OCI-LY1 (cell line): ENCODE measurements around the gene PCK2.

Experiments used
- EZH2 ChIP-seq: fragments of 200-600 bp; sonication (generic), shearing (Covaris generic); IDR thresholded peaks from 2 replicates; pipeline ENCODE4 v1.8.0; 2017; ENCODE audit warnings: borderline replicate concordance, mixed run types, mild to moderate bottlenecking, antibody characterized with exemption, low read length, moderate library complexity, mixed read lengths
- TF ChIP-seq, protein P1 (sequence below): fragments of 200-600 bp; sonication (generic), shearing (Covaris generic); IDR thresholded peaks from 2 replicates; pipeline ENCODE4 v1.5.1; 2017; ENCODE audit warnings: mild to moderate bottlenecking, antibody characterized with exemption, low read length, moderate library complexity, mixed read lengths

DNA sequence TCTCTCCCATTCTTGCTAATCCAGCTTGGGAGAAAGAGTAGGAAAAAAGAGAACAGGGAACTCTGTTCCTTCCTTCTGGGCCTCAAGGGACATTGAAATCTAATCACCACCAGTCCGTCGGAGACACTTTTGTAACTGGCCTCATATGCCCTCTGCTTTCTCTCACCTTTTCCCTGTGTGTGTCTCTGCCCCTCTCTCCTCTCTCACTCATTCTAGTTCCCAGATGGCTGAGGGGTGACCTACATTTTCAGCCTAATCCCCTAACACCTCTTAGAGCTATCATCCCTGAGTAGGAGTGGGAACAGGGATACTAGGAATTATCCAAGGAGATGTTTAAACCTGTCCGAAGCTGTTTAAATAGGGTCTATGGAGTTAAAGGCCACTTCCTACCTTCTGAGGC is 8.9 kb upstream of the PCK2 start:
- TF ChIP-seq, protein P1, sequence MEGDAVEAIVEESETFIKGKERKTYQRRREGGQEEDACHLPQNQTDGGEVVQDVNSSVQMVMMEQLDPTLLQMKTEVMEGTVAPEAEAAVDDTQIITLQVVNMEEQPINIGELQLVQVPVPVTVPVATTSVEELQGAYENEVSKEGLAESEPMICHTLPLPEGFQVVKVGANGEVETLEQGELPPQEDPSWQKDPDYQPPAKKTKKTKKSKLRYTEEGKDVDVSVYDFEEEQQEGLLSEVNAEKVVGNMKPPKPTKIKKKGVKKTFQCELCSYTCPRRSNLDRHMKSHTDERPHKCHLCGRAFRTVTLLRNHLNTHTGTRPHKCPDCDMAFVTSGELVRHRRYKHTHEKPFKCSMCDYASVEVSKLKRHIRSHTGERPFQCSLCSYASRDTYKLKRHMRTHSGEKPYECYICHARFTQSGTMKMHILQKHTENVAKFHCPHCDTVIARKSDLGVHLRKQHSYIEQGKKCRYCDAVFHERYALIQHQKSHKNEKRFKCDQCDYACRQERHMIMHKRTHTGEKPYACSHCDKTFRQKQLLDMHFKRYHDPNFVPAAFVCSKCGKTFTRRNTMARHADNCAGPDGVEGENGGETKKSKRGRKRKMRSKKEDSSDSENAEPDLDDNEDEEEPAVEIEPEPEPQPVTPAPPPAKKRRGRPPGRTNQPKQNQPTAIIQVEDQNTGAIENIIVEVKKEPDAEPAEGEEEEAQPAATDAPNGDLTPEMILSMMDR: no peak
- TF ChIP-seq EZH2: no peak
